Fibroblast of lung (primary cell): ENCODE measurements around the gene CDKN2B-AS1.

Source experiments
- CTCF ChIP-seq, 2 donors: IDR thresholded peaks in 1 of 2; conservative IDR thresholded peaks in 1 of 2; 1 replicate in 1 of 2; 2 replicates in 1 of 2; pipeline ENCODE4 v1.5.1; 2011 to 2012; ENCODE audit warnings: low read length in 2 of 2, control low read depth in 1 of 2, inconsistent platforms in 1 of 2, low read depth in 1 of 2, mild to moderate bottlenecking in 1 of 2
- EZH2 ChIP-seq: IDR thresholded peaks from 2 replicates; pipeline ENCODE4 v1.5.1; 2012; ENCODE audit warnings: low read length, control low read depth, mild to moderate bottlenecking; ENCODE audit errors: missing control alignments

- TF ChIP-seq CTCF (conservative IDR thresholded peaks at IDR 0.05 in 1 of 2, IDR thresholded peaks at IDR 0.05 in 1 of 2; ENCODE audit: low read depth in 1 of 2, low read length in 2 of 2) = no peak
- no peak for TF ChIP-seq EZH2
Observed at GRCh38 chr9:22064957-22065356, 70.4 kb downstream of the CDKN2B-AS1 start.
